GM18502 (cell line): ENCODE data around the gene TRAF7.
A peak's percentile ranks its signal among the peaks of the same experiment; 100 is the strongest.
"Not testable (repeated sequence)": the region's sequence is repeated elsewhere in the genome, so short reads cannot be mapped to it uniquely, and the experiment has no call there.

Source experiments
- ATAC-seq: cut with Tn5 transposase; IDR thresholded peaks from one replicate; pipeline ENCODE4 v1.9.1; 2021; ENCODE audit warnings: mild to moderate bottlenecking; ENCODE audit not compliant: unreplicated experiment, poor library complexity

The TRAF7 gene

GRCh38 chr16:2155091-2155950 lies at the start of gene TRAF7:
TSS of gene TRAF7 (plus strand) at chr16:2155782. CDS start at chr16:2163921, 8,139 bp downstream.
- peak; percentile 83 for ATAC-seq

- ATAC-seq: not testable (repeated sequence)
Measured at GRCh38 chr16:2106211-2106610, 49.4 kb upstream of the TRAF7 start.

GRCh38 chr16:2107121-2107790 lies 48.3 kb upstream of the TRAF7 start:
- ATAC-seq: not testable (repeated sequence)

- ATAC-seq: not testable (repeated sequence)
Measured at GRCh38 chr16:2107791-2108125, 47.8 kb upstream of the TRAF7 start.

- ATAC-seq: not testable (repeated sequence)
Measured at GRCh38 chr16:2108446-2109270, 46.9 kb upstream of the TRAF7 start.

GRCh38 chr16:2109271-2109580 lies 46.4 kb upstream of the TRAF7 start:
- not testable (repeated sequence) for ATAC-seq

GRCh38 chr16:2109872-2110271 lies 45.7 kb upstream of the TRAF7 start:
- not testable (repeated sequence) for ATAC-seq

- not testable (repeated sequence) for ATAC-seq
Measured at GRCh38 chr16:2110332-2111008, 45.1 kb upstream of the TRAF7 start.

- ATAC-seq: not testable (repeated sequence)
Measured at GRCh38 chr16:2111009-2111353, 44.6 kb upstream of the TRAF7 start.

GRCh38 chr16:2111412-2112335 lies 43.9 kb upstream of the TRAF7 start:
- not testable (repeated sequence) for ATAC-seq

- ATAC-seq: not testable (repeated sequence)
Measured at GRCh38 chr16:2112539-2113106, 43.0 kb upstream of the TRAF7 start.

- ATAC-seq: not testable (repeated sequence)
Measured at GRCh38 chr16:2114225-2114624, 41.4 kb upstream of the TRAF7 start.

GRCh38 chr16:2114885-2115590 lies 40.5 kb upstream of the TRAF7 start:
- ATAC-seq: not testable (repeated sequence)

GRCh38 chr16:2115591-2115973 lies 40.0 kb upstream of the TRAF7 start:
- no peak for ATAC-seq

- not testable (repeated sequence) for ATAC-seq
Measured at GRCh38 chr16:2116428-2116827, 39.2 kb upstream of the TRAF7 start.

GRCh38 chr16:2117341-2117740 lies 38.2 kb upstream of the TRAF7 start:
- ATAC-seq: not testable (repeated sequence)

- not testable (repeated sequence) for ATAC-seq
Measured at GRCh38 chr16:2117960-2118722, 37.4 kb upstream of the TRAF7 start.

GRCh38 chr16:2121325-2121724 lies 34.3 kb upstream of the TRAF7 start:
- not testable (repeated sequence) for ATAC-seq
